Upper lobe of left lung (tissue), 6 donors: Measurements from ENCODE around the gene CSNK1G1. TPM values are rescaled to one million over a fixed set of nuclear protein-coding genes. Genes with fewer than 3 reads are reported as not detected.
A peak's percentile ranks its signal among the peaks of the same experiment; 100 is the strongest.

ENCODE experiments used
- ATAC-seq, 2 donors: fragments of 200-7000 bp; cut with Tn5 transposase; one replicate each; pipeline ENCODE4 v1.9.1; 2022; ENCODE audit warnings: mild to moderate bottlenecking in 2 of 2, moderate library complexity in 2 of 2; ENCODE audit not compliant: low FRiP score in 2 of 2
- DNase-seq, 2 donors: peaks; one replicate each; pipeline ENCODE4 v3.0.0-alpha.2; 2019 to 2020
- H3K27ac ChIP-seq, 4 donors: fragments of 200-600 bp; sonication (generic); one replicate each; pipeline ENCODE4 v1.5.1; 2016 to 2019
- H3K27me3 ChIP-seq, 4 donors: fragments of 200-600 bp; sonication (generic); one replicate each; pipeline ENCODE4 v1.5.1; 2017 to 2019
- H3K36me3 ChIP-seq, 4 donors: fragments of 200-600 bp; sonication (generic); one replicate each; pipeline ENCODE4 v1.5.1; 2016 to 2019
- H3K4me1 ChIP-seq, 4 donors: fragments of 200-600 bp; sonication (generic); one replicate each; pipeline ENCODE4 v1.5.1; 2018 to 2019
- H3K4me3 ChIP-seq, 4 donors: fragments of 200-600 bp; sonication (generic); one replicate each; pipeline ENCODE4 v1.5.1; 2017 to 2019; ENCODE audit warnings: mild to moderate bottlenecking in 2 of 4, moderate library complexity in 1 of 4
- H3K9me3 ChIP-seq, 4 donors: fragments of 200-600 bp; sonication (generic); one replicate each; pipeline ENCODE4 v1.5.1; 2018 to 2019
- EP300 ChIP-seq, 4 donors: sonication (generic); formaldehyde crosslinking; IDR thresholded peaks; one replicate each; pipeline ENCODE4 v1.5.1; 2017; ENCODE audit warnings: antibody characterized with exemption in 4 of 4, control low read depth in 2 of 4
- POLR2A ChIP-seq, 4 donors: fragments of 450-650 bp; IDR thresholded peaks; one replicate each; pipeline ENCODE4 v1.5.1; 2016 to 2017; ENCODE audit warnings: antibody characterized with exemption in 4 of 4, mild to moderate bottlenecking in 2 of 4
- POLR2AphosphoS5 ChIP-seq, 2 donors: sonication (generic); formaldehyde crosslinking; IDR thresholded peaks; one replicate each; pipeline ENCODE4 v1.5.1; 2017; ENCODE audit warnings: antibody characterized with exemption in 2 of 2
- WGBS, 2 donors: methylation state at CpG; one replicate each; pipeline ENCODE4 v1.1.5; 2017 to 2018; 5-methylcytosine and 5-hydroxymethylcytosine counted together
- total RNA-seq, 6 donors: library from RNA; depleted of rRNA in 4 of 6; stranded (reverse); fragments of >200 nt in 4 of 6; gene quantifications; one replicate each; pipeline versions ENCODE4 v1.1.0 to v1.2.1, GENCODE V29; 2016 to 2021
- TF ChIP-seq, protein P1 (sequence below), 6 experiments: fragments of 450-650 bp in 4 of 6; fragments of 200-600 bp in 2 of 6; sonication (generic) in 2 of 6; IDR thresholded peaks; one replicate each; pipeline ENCODE4 v1.5.1; 2016 to 2019; ENCODE audit warnings: antibody characterized with exemption in 6 of 6
- donor health status: DM: no; HTN: no; CAD: no; lungs with moderate emphysema.
- donor health status: DM: no; HTN: yes; CAD: no; lungs with severe emphysema.

The CSNK1G1 gene
- total RNA-seq, 6 donors from 2014 or later = 14.8 to 49.6 (median 19.6) TPM

DNA sequence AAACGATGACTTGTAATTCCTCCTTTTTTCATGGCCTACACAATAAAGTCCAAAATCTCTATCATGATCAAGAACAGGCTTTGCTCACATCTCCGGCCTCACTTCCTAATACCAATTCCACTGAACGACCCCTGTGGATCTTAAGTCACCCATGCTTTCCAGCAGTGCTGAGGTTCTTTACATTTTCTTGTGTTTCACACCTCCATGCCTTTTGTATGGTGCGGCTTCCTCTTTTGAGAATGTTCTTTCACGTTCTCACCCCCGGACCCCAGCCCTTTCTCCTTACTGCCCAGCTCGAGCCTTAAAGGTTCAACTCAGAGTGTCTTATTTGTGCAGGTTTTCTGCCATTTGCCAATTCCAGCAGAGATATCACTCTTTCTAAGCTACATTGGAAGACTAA lies 70.1 kb downstream of the CSNK1G1 start:
- Histone ChIP-seq H3K27ac (no peak overlapping the region), H3K9me3 (no peaks in the 10 kb centered on the region), H3K27me3 (no peaks in the 10 kb centered on the region), H3K4me1 (peaks cover 0 to 14% (median 1%) of the 10 kb centered on the region in 4 donors), H3K4me3 (no peak overlapping the region), H3K36me3 (no peaks in the 10 kb centered on the region)
- no peak for ATAC-seq
- no peak for DNase-seq
- TF ChIP-seq, protein P1, sequence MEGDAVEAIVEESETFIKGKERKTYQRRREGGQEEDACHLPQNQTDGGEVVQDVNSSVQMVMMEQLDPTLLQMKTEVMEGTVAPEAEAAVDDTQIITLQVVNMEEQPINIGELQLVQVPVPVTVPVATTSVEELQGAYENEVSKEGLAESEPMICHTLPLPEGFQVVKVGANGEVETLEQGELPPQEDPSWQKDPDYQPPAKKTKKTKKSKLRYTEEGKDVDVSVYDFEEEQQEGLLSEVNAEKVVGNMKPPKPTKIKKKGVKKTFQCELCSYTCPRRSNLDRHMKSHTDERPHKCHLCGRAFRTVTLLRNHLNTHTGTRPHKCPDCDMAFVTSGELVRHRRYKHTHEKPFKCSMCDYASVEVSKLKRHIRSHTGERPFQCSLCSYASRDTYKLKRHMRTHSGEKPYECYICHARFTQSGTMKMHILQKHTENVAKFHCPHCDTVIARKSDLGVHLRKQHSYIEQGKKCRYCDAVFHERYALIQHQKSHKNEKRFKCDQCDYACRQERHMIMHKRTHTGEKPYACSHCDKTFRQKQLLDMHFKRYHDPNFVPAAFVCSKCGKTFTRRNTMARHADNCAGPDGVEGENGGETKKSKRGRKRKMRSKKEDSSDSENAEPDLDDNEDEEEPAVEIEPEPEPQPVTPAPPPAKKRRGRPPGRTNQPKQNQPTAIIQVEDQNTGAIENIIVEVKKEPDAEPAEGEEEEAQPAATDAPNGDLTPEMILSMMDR (IDR thresholded peaks at IDR 0.05) = no peak
- TF ChIP-seq EP300 (IDR thresholded peaks at IDR 0.05) (no peak), POLR2A (IDR thresholded peaks at IDR 0.05) (no peak), POLR2AphosphoS5 (IDR thresholded peaks at IDR 0.05) (no peak)
- WGBS, 2 donors = 82 to 88% methylated on average over 7 of the region's 7 CpGs

DNA sequence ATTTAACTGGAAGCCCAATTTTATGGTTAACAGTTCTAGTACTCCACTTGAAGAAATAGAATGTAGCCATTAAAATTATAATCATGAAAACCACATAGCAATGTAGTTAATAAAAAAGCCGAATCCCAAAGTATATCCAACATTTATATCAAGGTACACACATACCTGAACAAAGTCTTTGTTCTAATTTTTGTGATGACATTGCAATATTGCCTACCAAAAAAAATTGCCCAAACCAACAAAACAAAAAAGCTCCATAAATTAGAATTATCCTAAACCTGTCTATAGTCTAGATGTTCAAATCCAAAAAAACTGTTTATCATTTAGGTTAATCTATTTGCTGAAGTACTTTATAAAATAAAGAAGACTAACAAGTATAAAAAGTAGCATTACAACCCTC lies 70.8 kb downstream of the CSNK1G1 start:
- ATAC-seq = no peak
- DNase-seq = no peak
- Histone ChIP-seq H3K4me1 (peaks cover 0 to 14% (median 3%) of the 10 kb centered on the region in 4 donors), H3K36me3 (no peaks in the 10 kb centered on the region), H3K4me3 (no peak overlapping the region), H3K27me3 (no peaks in the 10 kb centered on the region), H3K27ac (no peak overlapping the region), H3K9me3 (no peaks in the 10 kb centered on the region)
- 98 to 100% methylated on average over 1 of the region's 1 CpG for WGBS, 2 donors
- TF ChIP-seq, protein P1 (IDR thresholded peaks at IDR 0.05) = no peak
- TF ChIP-seq EP300 (IDR thresholded peaks at IDR 0.05) = no peak
- TF ChIP-seq POLR2A (IDR thresholded peaks at IDR 0.05) = no peak
- no peak for TF ChIP-seq POLR2AphosphoS5 (IDR thresholded peaks at IDR 0.05)

DNA sequence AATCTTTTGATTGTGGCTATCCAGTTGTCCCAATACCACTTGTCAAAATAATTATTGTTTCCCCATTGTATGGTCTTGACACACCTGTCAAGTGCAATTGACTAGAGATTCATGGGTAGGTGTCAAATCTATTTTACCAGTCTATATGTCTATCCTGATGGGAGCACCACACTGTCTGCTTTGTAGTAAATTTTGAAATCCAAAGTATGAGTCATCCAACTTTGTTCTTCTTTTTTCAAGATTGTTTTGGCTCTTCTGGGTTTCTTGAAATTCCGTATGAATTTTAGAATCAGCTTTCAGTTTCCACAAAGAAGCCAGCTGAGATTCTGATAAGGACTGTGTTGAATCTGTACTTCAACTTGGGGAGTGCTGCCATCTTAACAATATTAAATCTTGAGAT lies 71.9 kb downstream of the CSNK1G1 start:
- Histone ChIP-seq H3K27ac (no peak overlapping the region), H3K36me3 (no peaks in the 10 kb centered on the region), H3K4me1 (peaks cover 0 to 14% (median 3%) of the 10 kb centered on the region in 4 donors), H3K27me3 (no peaks in the 10 kb centered on the region), H3K9me3 (no peaks in the 10 kb centered on the region), H3K4me3 (no peak overlapping the region)
- ATAC-seq (peak in 1 of 2 donors; percentile 75), DNase-seq (no peak)
- WGBS, 2 donors = 40 to 47% methylated on average over 1 of the region's 1 CpG
- TF ChIP-seq, protein P1 (IDR thresholded peaks at IDR 0.05) = no peak
- TF ChIP-seq POLR2A (IDR thresholded peaks at IDR 0.05) (no peak), POLR2AphosphoS5 (IDR thresholded peaks at IDR 0.05) (no peak), EP300 (IDR thresholded peaks at IDR 0.05) (no peak)

DNA sequence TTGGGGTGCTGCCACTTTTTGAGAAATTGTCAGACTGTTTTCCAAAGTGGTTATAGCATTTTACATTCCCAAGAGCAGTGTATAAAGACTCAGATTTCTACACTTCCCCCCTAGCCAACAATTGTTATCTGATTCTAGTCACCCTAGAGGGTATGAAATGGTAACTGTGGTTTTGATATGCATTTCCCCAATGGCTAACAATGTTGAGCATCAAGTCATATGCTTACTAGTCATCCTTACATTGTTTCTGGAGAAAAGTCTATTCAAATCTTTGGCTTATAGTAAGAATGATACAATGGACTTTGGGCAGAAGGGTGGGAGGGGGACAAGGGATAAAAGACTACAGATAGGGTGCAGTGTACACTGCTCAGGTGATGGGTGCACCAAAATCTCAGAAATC lies 73.3 kb downstream of the CSNK1G1 start:
- ATAC-seq (no peak), DNase-seq (no peak)
- Histone ChIP-seq H3K9me3 (no peaks in the 10 kb centered on the region), H3K27ac (no peak overlapping the region), H3K27me3 (no peaks in the 10 kb centered on the region), H3K36me3 (no peaks in the 10 kb centered on the region), H3K4me3 (no peak overlapping the region), H3K4me1 (peaks cover 0 to 6% (median 2%) of the 10 kb centered on the region in 4 donors)
- no peak for TF ChIP-seq POLR2AphosphoS5 (IDR thresholded peaks at IDR 0.05)
- no peak for TF ChIP-seq EP300 (IDR thresholded peaks at IDR 0.05)
- TF ChIP-seq, protein P1 (IDR thresholded peaks at IDR 0.05) = no peak
- TF ChIP-seq POLR2A (IDR thresholded peaks at IDR 0.05) = no peak

DNA sequence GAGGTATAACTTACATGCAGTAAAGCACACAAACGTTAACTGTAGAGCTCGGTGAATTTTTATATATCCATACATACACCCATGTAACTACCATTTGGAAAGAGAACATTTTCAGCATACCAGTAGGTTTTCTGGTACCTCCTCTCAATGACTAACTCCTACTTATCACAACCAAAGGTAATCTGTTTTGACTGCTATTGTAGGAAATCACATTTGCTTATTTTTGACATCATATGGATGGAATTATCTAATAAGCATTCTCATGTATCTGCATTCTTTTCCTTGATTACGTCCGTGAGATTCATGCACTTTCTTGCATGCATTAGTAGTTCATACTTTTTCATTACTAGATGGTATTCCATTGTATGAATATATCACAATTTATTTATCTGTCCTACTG lies 76.8 kb downstream of the CSNK1G1 start:
- Histone ChIP-seq H3K27ac (no peak overlapping the region), H3K4me3 (no peak overlapping the region), H3K4me1 (peaks cover 0 to 6% (median 2%) of the 10 kb centered on the region in 4 donors), H3K36me3 (no peaks in the 10 kb centered on the region), H3K9me3 (no peaks in the 10 kb centered on the region), H3K27me3 (no peaks in the 10 kb centered on the region)
- 93 to 96% methylated on average over 4 of the region's 4 CpGs for WGBS, 2 donors
- DNase-seq (no peak), ATAC-seq (no peak)
- TF ChIP-seq POLR2AphosphoS5 (IDR thresholded peaks at IDR 0.05) (no peak), EP300 (IDR thresholded peaks at IDR 0.05) (no peak), POLR2A (IDR thresholded peaks at IDR 0.05) (no peak)
- TF ChIP-seq, protein P1 (IDR thresholded peaks at IDR 0.05) = no peak
